BJ (cell line): ENCODE results near the gene DYTN. TPM values are rescaled to one million over a fixed set of nuclear protein-coding genes. Genes with fewer than 3 reads are reported as not detected.

Source experiments
- CTCF ChIA-PET: fragments of 350-600 bp; formaldehyde crosslinking; extraction: SDS; loops from one replicate; lab custom pipeline; 2021; ENCODE audit warnings: antibody characterized with exemption, inconsistent platforms; lab: Yijun Ruan, JAX
- POLR2A ChIA-PET: fragments of 300-600 bp; sonication (Branson Sonifier 250); formaldehyde crosslinking; extraction: SDS; loops from one replicate; lab custom pipeline; 2021; ENCODE audit warnings: antibody characterized with exemption; lab: Charles Lee
- DNase-seq: peaks from one replicate; pipeline ENCODE4 v3.0.0-alpha.2; 2011; ENCODE audit warnings: low read depth
- H3K27me3 ChIP-seq: 2 replicates; pipeline ENCODE4 v1.6.0; 2011; ENCODE audit warnings: low read length; ENCODE audit not compliant: control insufficient read depth, insufficient read depth
- H3K36me3 ChIP-seq: 2 replicates; pipeline ENCODE4 v1.5.1; 2011; ENCODE audit warnings: low read length; ENCODE audit not compliant: control insufficient read depth, insufficient read depth
- H3K4me3 ChIP-seq: 2 replicates; pipeline ENCODE4 v1.5.1; 2011; ENCODE audit warnings: low read depth, mild to moderate bottlenecking, control low read depth, low read length
- polyA plus RNA-seq: library from polyadenylated mRNA; depleted of rRNA; stranded (reverse); fragments of >200 nt; gene quantifications from 2 replicates; pipeline ENCODE4 v1.2.3, GENCODE V29; 2011; rRNA removed
- small RNA-seq: library from RNA; depleted of rRNA; stranded (forward); fragments of <200 nt; gene quantifications from one replicate; pipeline ENCODE3, GENCODE V24; 2012; ENCODE audit warnings: low replicate concordance, low read depth; ENCODE audit not compliant: insufficient read length
- TF ChIP-seq, protein P1 (sequence below): IDR thresholded peaks from 2 replicates; pipeline ENCODE4 v1.5.1; 2011; ENCODE audit warnings: low read depth, mild to moderate bottlenecking, control low read depth, inconsistent platforms, low read length, moderate library complexity; ENCODE audit not compliant: insufficient read depth

The DYTN gene
- polyA plus RNA-seq, 1 experiment, result not detected

DNA sequence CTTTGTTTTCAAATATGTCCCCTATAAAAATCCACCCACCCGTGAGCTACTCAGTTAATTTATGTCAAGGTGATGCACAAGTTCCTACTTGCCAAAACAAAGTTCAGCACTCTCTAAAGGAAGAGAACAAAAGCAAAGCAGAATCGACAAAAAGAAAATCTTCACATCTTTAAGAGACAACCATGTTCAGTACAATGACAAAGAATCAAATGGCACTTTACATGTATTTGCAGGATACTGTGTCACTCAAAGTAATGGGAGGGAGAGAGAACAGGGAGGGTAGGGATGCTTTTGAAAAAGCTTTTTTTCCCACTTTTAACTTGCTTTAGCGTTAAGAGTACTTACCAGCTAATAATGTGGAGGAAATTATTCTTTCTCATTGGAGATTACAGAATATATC, 115.0 kb downstream of the DYTN start:
- DNase-seq, result no peak
- ChIA-PET CTCF (no interaction called here), POLR2A (no interaction called here)
- Histone ChIP-seq H3K27me3 (no peaks in the 10 kb centered on the region), H3K36me3 (no peaks in the 10 kb centered on the region), H3K4me3 (no peak overlapping the region)
- TF ChIP-seq, protein P1, sequence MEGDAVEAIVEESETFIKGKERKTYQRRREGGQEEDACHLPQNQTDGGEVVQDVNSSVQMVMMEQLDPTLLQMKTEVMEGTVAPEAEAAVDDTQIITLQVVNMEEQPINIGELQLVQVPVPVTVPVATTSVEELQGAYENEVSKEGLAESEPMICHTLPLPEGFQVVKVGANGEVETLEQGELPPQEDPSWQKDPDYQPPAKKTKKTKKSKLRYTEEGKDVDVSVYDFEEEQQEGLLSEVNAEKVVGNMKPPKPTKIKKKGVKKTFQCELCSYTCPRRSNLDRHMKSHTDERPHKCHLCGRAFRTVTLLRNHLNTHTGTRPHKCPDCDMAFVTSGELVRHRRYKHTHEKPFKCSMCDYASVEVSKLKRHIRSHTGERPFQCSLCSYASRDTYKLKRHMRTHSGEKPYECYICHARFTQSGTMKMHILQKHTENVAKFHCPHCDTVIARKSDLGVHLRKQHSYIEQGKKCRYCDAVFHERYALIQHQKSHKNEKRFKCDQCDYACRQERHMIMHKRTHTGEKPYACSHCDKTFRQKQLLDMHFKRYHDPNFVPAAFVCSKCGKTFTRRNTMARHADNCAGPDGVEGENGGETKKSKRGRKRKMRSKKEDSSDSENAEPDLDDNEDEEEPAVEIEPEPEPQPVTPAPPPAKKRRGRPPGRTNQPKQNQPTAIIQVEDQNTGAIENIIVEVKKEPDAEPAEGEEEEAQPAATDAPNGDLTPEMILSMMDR, result no peak

Small RNAs within 50 kb of the gene (small RNA-seq; reads per million reads assigned to genes)
- not detected for gene RF00019

Other genes with a start within 250 kb of the DYTN start
- not detected in 2 replicates for gene FAM237A, start 75.9 kb downstream of the DYTN start, polyA plus RNA-seq
- 0.39 and 0.76 TPM in 2 replicates for gene MDH1B, start 46.9 kb upstream of the DYTN start, polyA plus RNA-seq
- gene FASTKD2, start 47.2 kb upstream of the DYTN start, polyA plus RNA-seq, result 23.1 and 28.7 TPM in 2 replicates
- not detected in 2 replicates for gene CPO, start 221.1 kb upstream of the DYTN start, polyA plus RNA-seq